Muscle layer of duodenum (tissue), 2 donors: ENCODE results near the gene S100B.

Experiments used
- H3K27ac ChIP-seq: one replicate; pipeline ENCODE4 v1.7.0; 2013; ENCODE audit warnings: mild to moderate bottlenecking, low read length
- H3K27me3 ChIP-seq: one replicate; pipeline ENCODE4 v1.7.0; 2013; ENCODE audit warnings: low read depth, mild to moderate bottlenecking, control low read depth, low read length
- H3K36me3 ChIP-seq, 2 donors: one replicate each; pipeline ENCODE4 v1.7.0; 2013; ENCODE audit warnings: low read length in 2 of 2, control low read depth in 1 of 2, mild to moderate bottlenecking in 1 of 2; ENCODE audit not compliant: insufficient read depth in 2 of 2, control insufficient read depth in 1 of 2
- H3K4me1 ChIP-seq, 2 donors: one replicate each; pipeline ENCODE4 v1.7.0; 2013; ENCODE audit warnings: low read length in 2 of 2, mild to moderate bottlenecking in 2 of 2, control low read depth in 1 of 2, moderate library complexity in 1 of 2; ENCODE audit not compliant: insufficient read depth in 2 of 2, control insufficient read depth in 1 of 2
- H3K4me3 ChIP-seq, 2 donors: one replicate each; pipeline ENCODE4 v1.7.0; 2013; ENCODE audit warnings: low read length in 2 of 2, low read depth in 1 of 2, mild to moderate bottlenecking in 1 of 2
- H3K9me3 ChIP-seq, 2 donors: one replicate each; pipeline ENCODE4 v1.7.0; 2013; ENCODE audit warnings: low read length in 2 of 2, control low read depth in 1 of 2, mild to moderate bottlenecking in 1 of 2; ENCODE audit not compliant: control insufficient read depth in 1 of 2
- donor health status: healthy.

Gene S100B

GRCh38 chr21:46569081-46569480 is 35.8 kb downstream of the S100B start:
- no peaks in the 10 kb centered on the region for H3K4me1 ChIP-seq
- H3K27ac ChIP-seq: no peak overlapping the region
- no peaks in the 10 kb centered on the region for H3K27me3 ChIP-seq

GRCh38 chr21:46568562-46568961 is 36.3 kb downstream of the S100B start:
- H3K4me3 ChIP-seq: no peak overlapping the region
- H3K9me3 ChIP-seq: no peaks in the 10 kb centered on the region
- H3K27ac ChIP-seq: no peak overlapping the region
- H3K27me3 ChIP-seq: no peaks in the 10 kb centered on the region
- H3K36me3 ChIP-seq: peaks cover 60 to 82% of the 10 kb centered on the region in 2 donors
- no peaks in the 10 kb centered on the region for H3K4me1 ChIP-seq

More at GRCh38 chr21:46569081-46569480, 35.8 kb downstream of the S100B start:
- Histone ChIP-seq H3K36me3 (peaks cover 55 to 76% of the 10 kb centered on the region in 2 donors), H3K9me3 (no peaks in the 10 kb centered on the region), H3K4me3 (no peak overlapping the region)

- H3K9me3 ChIP-seq: no peaks in the 10 kb centered on the region
- H3K4me3 ChIP-seq: no peak overlapping the region
- no peaks in the 10 kb centered on the region for H3K4me1 ChIP-seq
- peaks cover 69 to 87% of the 10 kb centered on the region in 2 donors for H3K36me3 ChIP-seq
- no peaks in the 10 kb centered on the region for H3K27me3 ChIP-seq
- H3K27ac ChIP-seq: no peak overlapping the region
Observed at GRCh38 chr21:46567348-46567747, 37.5 kb downstream of the S100B start.

- H3K4me1 ChIP-seq: no peaks in the 10 kb centered on the region
- no peaks in the 10 kb centered on the region for H3K27me3 ChIP-seq
- H3K27ac ChIP-seq: no peak overlapping the region
- H3K9me3 ChIP-seq: no peaks in the 10 kb centered on the region
- no peak overlapping the region for H3K4me3 ChIP-seq
- peaks cover 74 to 92% of the 10 kb centered on the region in 2 donors for H3K36me3 ChIP-seq
Observed at GRCh38 chr21:46564391-46564790, 40.5 kb downstream of the S100B start.

GRCh38 chr21:46562964-46563607 is 41.8 kb downstream of the S100B start:
- no peaks in the 10 kb centered on the region for H3K4me1 ChIP-seq
- no peak overlapping the region for H3K4me3 ChIP-seq
- H3K36me3 ChIP-seq: peaks cover 71 to 93% of the 10 kb centered on the region in 2 donors
- no peak overlapping the region for H3K27ac ChIP-seq
- H3K9me3 ChIP-seq: no peaks in the 10 kb centered on the region
- H3K27me3 ChIP-seq: no peaks in the 10 kb centered on the region

GRCh38 chr21:46562472-46562871 is 42.4 kb downstream of the S100B start:
- Histone ChIP-seq H3K9me3 (no peaks in the 10 kb centered on the region), H3K36me3 (peaks cover 66 to 94% of the 10 kb centered on the region in 2 donors), H3K27me3 (no peaks in the 10 kb centered on the region), H3K27ac (no peak overlapping the region), H3K4me1 (no peaks in the 10 kb centered on the region), H3K4me3 (no peak overlapping the region)

- H3K4me3 ChIP-seq: no peak overlapping the region
- no peak overlapping the region for H3K27ac ChIP-seq
- H3K36me3 ChIP-seq: peaks cover 63 to 93% of the 10 kb centered on the region in 2 donors
- H3K4me1 ChIP-seq: no peaks in the 10 kb centered on the region
- H3K9me3 ChIP-seq: no peaks in the 10 kb centered on the region
- no peaks in the 10 kb centered on the region for H3K27me3 ChIP-seq
Observed at GRCh38 chr21:46561445-46562090, 43.3 kb downstream of the S100B start.

- no peak overlapping the region for H3K27ac ChIP-seq
- no peak overlapping the region for H3K4me3 ChIP-seq
- peaks cover 59 to 89% of the 10 kb centered on the region in 2 donors for H3K36me3 ChIP-seq
Observed at GRCh38 chr21:46560568-46561444, 44.1 kb downstream of the S100B start.

GRCh38 chr21:46559291-46559983 is 45.4 kb downstream of the S100B start:
- H3K27ac ChIP-seq: no peak overlapping the region
- no peaks in the 10 kb centered on the region for H3K27me3 ChIP-seq
- H3K4me3 ChIP-seq: no peak overlapping the region
- H3K9me3 ChIP-seq: no peaks in the 10 kb centered on the region
- no peaks in the 10 kb centered on the region for H3K4me1 ChIP-seq
- peaks cover 54 to 91% of the 10 kb centered on the region in 2 donors for H3K36me3 ChIP-seq

More at GRCh38 chr21:46560568-46561444, 44.1 kb downstream of the S100B start:
- no peaks in the 10 kb centered on the region for H3K4me1 ChIP-seq
- H3K9me3 ChIP-seq: no peaks in the 10 kb centered on the region
- H3K27me3 ChIP-seq: no peaks in the 10 kb centered on the region

GRCh38 chr21:46557919-46558392 is 46.9 kb downstream of the S100B start:
- Histone ChIP-seq H3K9me3 (no peaks in the 10 kb centered on the region), H3K27me3 (no peaks in the 10 kb centered on the region), H3K4me3 (no peak overlapping the region), H3K4me1 (no peaks in the 10 kb centered on the region), H3K36me3 (peaks cover 39 to 90% of the 10 kb centered on the region in 2 donors), H3K27ac (no peak overlapping the region)
